K562 (cell line): Measurements from ENCODE around the gene DLGAP3.

Experiments used
- GATAD2B ChIP-seq: fragments of 450-650 bp; IDR thresholded peaks from 2 replicates; pipeline ENCODE4 v1.6.1; 2017; ENCODE audit warnings: mild to moderate bottlenecking, borderline replicate concordance
- NFRKB ChIP-seq: fragments of 450-650 bp; IDR thresholded peaks from 2 replicates; pipeline ENCODE4 v1.6.1; 2016; ENCODE audit warnings: low read depth

GRCh38 chr1:34900775-34901502, 28.5 kb downstream of the DLGAP3 start:
- no peak for TF ChIP-seq GATAD2B
- TF ChIP-seq NFRKB, result no peak
